Panc1 (cell line): ENCODE data around the gene AP1S1.

Experiments used
- CTCF ChIP-seq: fragments of 450-650 bp; IDR thresholded peaks from 2 replicates; pipeline ENCODE4 v1.5.1; 2017; ENCODE audit warnings: mild to moderate bottlenecking
- POLR2AphosphoS5 ChIP-seq: IDR thresholded peaks from 2 replicates; pipeline ENCODE4 v1.6.1; 2012; ENCODE audit warnings: mild to moderate bottlenecking, low read depth, low read length, moderate library complexity
- REST ChIP-seq, 2 experiments: IDR thresholded peaks; 2 replicates each; pipeline ENCODE4 v1.6.1; 2011 to 2012; ENCODE audit warnings: low read depth in 2 of 2, control low read depth in 1 of 2, low read length in 1 of 2, mild to moderate bottlenecking in 1 of 2, moderate library complexity in 1 of 2; ENCODE audit not compliant: insufficient read depth in 1 of 2
- SIN3A ChIP-seq: IDR thresholded peaks from 2 replicates; pipeline ENCODE4 v1.6.1; 2012; ENCODE audit warnings: low read depth, mild to moderate bottlenecking, low read length, moderate library complexity, borderline replicate concordance; ENCODE audit not compliant: insufficient read depth
- TCF7L2 ChIP-seq: IDR thresholded peaks from 2 replicates; pipeline ENCODE4 v1.6.1; 2011; ENCODE audit warnings: mild to moderate bottlenecking, low read depth, low read length, inconsistent platforms

- TF ChIP-seq CTCF (no peak), REST (IDR thresholded peaks at IDR 0.05; ENCODE audit: insufficient read depth in 1 of 2, low read depth in 2 of 2, low read length in 1 of 2) (no peak), POLR2AphosphoS5 (no peak), TCF7L2 (no peak), SIN3A (no peak)
Observed at GRCh38 chr7:101120315-101120714, 34.0 kb upstream of the AP1S1 start.
